ENCODE data around the gene MAML3. TPM values are rescaled to one million over a fixed set of nuclear protein-coding genes. Genes with fewer than 3 reads are reported as not detected.
A peak's percentile ranks its signal among the peaks of the same experiment; 100 is the strongest.

MAML3 gene
- polyA plus RNA-seq, 4 donors = 1.4 to 10.3 (median 3.4) TPM

- no peaks in the 10 kb centered on the region for H3K4me1 ChIP-seq (ENCODE audit: control insufficient read depth in 3 of 3, insufficient read depth in 2 of 3, low read depth in 1 of 3, low read length in 2 of 3)
- 71 to 78% (median 77%) methylated on average over 4 of the region's 4 CpGs for WGBS, 3 donors
- H3K4me3 ChIP-seq (ENCODE audit: low read depth in 1 of 3, low read length in 3 of 3) = no peak overlapping the region
- no peaks in the 10 kb centered on the region for H3K9me3 ChIP-seq (ENCODE audit: control insufficient read depth in 2 of 2, insufficient read depth in 1 of 2, low read depth in 1 of 2, low read length in 1 of 2)
- no peak overlapping the region for H3K27ac ChIP-seq (ENCODE audit: low read depth in 1 of 3, low read length in 2 of 3)
- DNase-seq (no peak), FAIRE-seq (no peak)
- peaks cover 0 to 2% (median 0%) of the 10 kb centered on the region in 3 donors for H3K27me3 ChIP-seq (ENCODE audit: control insufficient read depth in 3 of 3, insufficient read depth in 3 of 3, low read length in 3 of 3)
- H3K36me3 ChIP-seq (ENCODE audit: control insufficient read depth in 3 of 3, insufficient read depth in 2 of 3, low read depth in 1 of 3, low read length in 3 of 3) = no peaks in the 10 kb centered on the region
These were observed 37.4 kb downstream of the MAML3 start for GRCh38 chr4:140116442-140117104.

GRCh38 chr4:140115140-140115539 lies 38.8 kb downstream of the MAML3 start:
- Histone ChIP-seq H3K4me3 (ENCODE audit: low read depth in 1 of 3, low read length in 3 of 3) (no peak overlapping the region), H3K4me1 (ENCODE audit: control insufficient read depth in 3 of 3, insufficient read depth in 2 of 3, low read depth in 1 of 3, low read length in 2 of 3) (no peaks in the 10 kb centered on the region), H3K27me3 (ENCODE audit: control insufficient read depth in 3 of 3, insufficient read depth in 3 of 3, low read length in 3 of 3) (peaks cover 0 to 2% (median 0%) of the 10 kb centered on the region in 3 donors), H3K27ac (ENCODE audit: low read depth in 1 of 3, low read length in 2 of 3) (no peak overlapping the region), H3K36me3 (ENCODE audit: control insufficient read depth in 3 of 3, insufficient read depth in 2 of 3, low read depth in 1 of 3, low read length in 3 of 3) (no peaks in the 10 kb centered on the region), H3K9me3 (ENCODE audit: control insufficient read depth in 2 of 2, insufficient read depth in 1 of 2, low read depth in 1 of 2, low read length in 1 of 2) (no peaks in the 10 kb centered on the region)
- DNase-seq = no peak
- no peak for FAIRE-seq

- FAIRE-seq (no peak), DNase-seq (peak in 1 of 2 donors; percentile 40)
- Histone ChIP-seq H3K36me3 (ENCODE audit: control insufficient read depth in 3 of 3, insufficient read depth in 2 of 3, low read depth in 1 of 3, low read length in 3 of 3) (no peaks in the 10 kb centered on the region), H3K9me3 (ENCODE audit: control insufficient read depth in 2 of 2, insufficient read depth in 1 of 2, low read depth in 1 of 2, low read length in 1 of 2) (no peaks in the 10 kb centered on the region), H3K27me3 (ENCODE audit: control insufficient read depth in 3 of 3, insufficient read depth in 3 of 3, low read length in 3 of 3) (peaks cover 0 to 2% (median 0%) of the 10 kb centered on the region in 3 donors), H3K4me3 (ENCODE audit: low read depth in 1 of 3, low read length in 3 of 3) (no peak overlapping the region), H3K27ac (ENCODE audit: low read depth in 1 of 3, low read length in 2 of 3) (no peak overlapping the region), H3K4me1 (ENCODE audit: control insufficient read depth in 3 of 3, insufficient read depth in 2 of 3, low read depth in 1 of 3, low read length in 2 of 3) (no peaks in the 10 kb centered on the region)
- WGBS, 3 donors = 15 to 57% (median 26%) methylated on average over 2 of the region's 2 CpGs
These were observed 40.3 kb downstream of the MAML3 start for GRCh38 chr4:140113653-140114052.

GRCh38 chr4:140112576-140112975 lies 41.4 kb downstream of the MAML3 start:
- FAIRE-seq = no peak
- no peak overlapping the region for H3K4me3 ChIP-seq (ENCODE audit: low read depth in 1 of 3, low read length in 3 of 3)
- WGBS, 3 donors = 74 to 80% (median 76%) methylated on average over 2 of the region's 2 CpGs
- DNase-seq = no peak
- peaks cover 0 to 2% (median 0%) of the 10 kb centered on the region in 3 donors for H3K27me3 ChIP-seq (ENCODE audit: control insufficient read depth in 3 of 3, insufficient read depth in 3 of 3, low read length in 3 of 3)
- H3K36me3 ChIP-seq (ENCODE audit: control insufficient read depth in 3 of 3, insufficient read depth in 2 of 3, low read depth in 1 of 3, low read length in 3 of 3) = no peaks in the 10 kb centered on the region
- no peaks in the 10 kb centered on the region for H3K4me1 ChIP-seq (ENCODE audit: control insufficient read depth in 3 of 3, insufficient read depth in 2 of 3, low read depth in 1 of 3, low read length in 2 of 3)
- no peak overlapping the region for H3K27ac ChIP-seq (ENCODE audit: low read depth in 1 of 3, low read length in 2 of 3)
- H3K9me3 ChIP-seq (ENCODE audit: control insufficient read depth in 2 of 2, insufficient read depth in 1 of 2, low read depth in 1 of 2, low read length in 1 of 2) = no peaks in the 10 kb centered on the region

- H3K4me1 ChIP-seq (ENCODE audit: control insufficient read depth in 3 of 3, insufficient read depth in 2 of 3, low read depth in 1 of 3, low read length in 2 of 3) = no peaks in the 10 kb centered on the region
- FAIRE-seq = no peak
- H3K36me3 ChIP-seq (ENCODE audit: control insufficient read depth in 3 of 3, insufficient read depth in 2 of 3, low read depth in 1 of 3, low read length in 3 of 3) = no peaks in the 10 kb centered on the region
- H3K9me3 ChIP-seq (ENCODE audit: control insufficient read depth in 2 of 2, insufficient read depth in 1 of 2, low read depth in 1 of 2, low read length in 1 of 2) = no peaks in the 10 kb centered on the region
- peaks cover 0 to 2% (median 0%) of the 10 kb centered on the region in 3 donors for H3K27me3 ChIP-seq (ENCODE audit: control insufficient read depth in 3 of 3, insufficient read depth in 3 of 3, low read length in 3 of 3)
- no peak overlapping the region for H3K4me3 ChIP-seq (ENCODE audit: low read depth in 1 of 3, low read length in 3 of 3)
- no peak for DNase-seq
- no peak overlapping the region for H3K27ac ChIP-seq (ENCODE audit: low read depth in 1 of 3, low read length in 2 of 3)
- 97% methylated on average over 1 of the region's 1 CpG for WGBS, 3 donors
These were observed 42.7 kb downstream of the MAML3 start for GRCh38 chr4:140111256-140111655.

DNA sequence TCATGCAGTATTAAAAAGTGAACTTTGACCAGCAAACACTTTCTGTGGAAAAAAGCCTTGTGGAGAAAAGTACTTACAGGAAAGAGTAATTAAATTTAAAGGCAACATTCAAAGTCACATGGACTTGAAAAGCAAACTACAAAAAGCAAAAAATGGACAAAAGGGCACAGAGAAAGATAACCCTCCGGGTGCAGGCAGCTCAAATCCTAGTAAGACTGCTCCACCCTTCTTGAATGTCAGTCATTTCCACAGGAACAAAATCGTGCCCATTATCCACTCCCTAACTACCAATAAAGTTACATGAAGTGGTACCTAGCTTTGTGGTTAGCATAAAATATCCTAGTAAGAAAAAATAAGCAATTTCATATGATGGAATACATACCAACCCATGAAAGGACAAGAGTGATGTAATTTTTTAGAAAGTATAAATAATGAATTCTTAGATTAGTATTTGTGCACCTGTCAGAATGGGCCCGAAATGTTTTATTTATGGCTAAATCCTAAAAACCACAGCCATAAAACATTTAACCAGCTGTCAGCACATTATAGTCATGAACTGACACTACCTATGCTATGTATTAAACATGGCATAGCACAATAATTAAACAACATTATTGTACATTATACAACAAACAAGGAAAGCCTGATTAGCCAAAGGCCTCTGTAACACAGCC lies 43.3 kb downstream of the MAML3 start:
- H3K9me3 ChIP-seq (ENCODE audit: control insufficient read depth in 2 of 2, insufficient read depth in 1 of 2, low read depth in 1 of 2, low read length in 1 of 2) = no peaks in the 10 kb centered on the region
- peaks cover 0 to 2% (median 0%) of the 10 kb centered on the region in 3 donors for H3K27me3 ChIP-seq (ENCODE audit: control insufficient read depth in 3 of 3, insufficient read depth in 3 of 3, low read length in 3 of 3)
- DNase-seq (no peak), FAIRE-seq (no peak)
- WGBS, 3 donors = 41 to 68% (median 52%) methylated on average over 3 of the region's 3 CpGs
- no peak overlapping the region for H3K4me3 ChIP-seq (ENCODE audit: low read depth in 1 of 3, low read length in 3 of 3)
- H3K27ac ChIP-seq (ENCODE audit: low read depth in 1 of 3, low read length in 2 of 3) = no peak overlapping the region
- H3K4me1 ChIP-seq (ENCODE audit: control insufficient read depth in 3 of 3, insufficient read depth in 2 of 3, low read depth in 1 of 3, low read length in 2 of 3) = no peaks in the 10 kb centered on the region
- H3K36me3 ChIP-seq (ENCODE audit: control insufficient read depth in 3 of 3, insufficient read depth in 2 of 3, low read depth in 1 of 3, low read length in 3 of 3) = no peaks in the 10 kb centered on the region

DNA sequence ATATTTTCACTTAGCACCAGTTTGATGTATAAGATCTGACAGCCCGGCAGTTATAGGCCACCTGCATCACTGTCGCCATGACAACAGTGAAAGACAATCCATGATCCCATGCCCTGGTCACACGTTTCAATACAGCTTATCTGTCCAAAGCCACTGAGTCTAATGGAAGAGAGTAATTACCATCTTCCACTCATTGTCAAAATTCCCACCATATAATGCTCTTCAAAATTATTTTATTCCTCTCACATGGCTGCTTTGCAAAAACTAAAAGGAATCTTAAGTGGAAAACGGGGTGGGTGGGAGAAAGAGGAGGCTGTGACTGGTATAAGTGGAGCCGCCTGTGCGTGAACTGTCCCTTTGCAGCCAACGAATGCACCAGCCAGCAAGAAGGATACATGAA lies 44.2 kb downstream of the MAML3 start:
- DNase-seq (no peak), FAIRE-seq (no peak)
- Histone ChIP-seq H3K36me3 (ENCODE audit: control insufficient read depth in 3 of 3, insufficient read depth in 2 of 3, low read depth in 1 of 3, low read length in 3 of 3) (no peaks in the 10 kb centered on the region), H3K4me3 (ENCODE audit: low read depth in 1 of 3, low read length in 3 of 3) (no peak overlapping the region), H3K9me3 (ENCODE audit: control insufficient read depth in 2 of 2, insufficient read depth in 1 of 2, low read depth in 1 of 2, low read length in 1 of 2) (no peaks in the 10 kb centered on the region), H3K27me3 (ENCODE audit: control insufficient read depth in 3 of 3, insufficient read depth in 3 of 3, low read length in 3 of 3) (peaks cover 0 to 2% (median 0%) of the 10 kb centered on the region in 3 donors), H3K27ac (ENCODE audit: low read depth in 1 of 3, low read length in 2 of 3) (no peak overlapping the region), H3K4me1 (ENCODE audit: control insufficient read depth in 3 of 3, insufficient read depth in 2 of 3, low read depth in 1 of 3, low read length in 2 of 3) (no peaks in the 10 kb centered on the region)
- WGBS, 3 donors = 76 to 80% (median 78%) methylated on average over 7 of the region's 7 CpGs

DNA sequence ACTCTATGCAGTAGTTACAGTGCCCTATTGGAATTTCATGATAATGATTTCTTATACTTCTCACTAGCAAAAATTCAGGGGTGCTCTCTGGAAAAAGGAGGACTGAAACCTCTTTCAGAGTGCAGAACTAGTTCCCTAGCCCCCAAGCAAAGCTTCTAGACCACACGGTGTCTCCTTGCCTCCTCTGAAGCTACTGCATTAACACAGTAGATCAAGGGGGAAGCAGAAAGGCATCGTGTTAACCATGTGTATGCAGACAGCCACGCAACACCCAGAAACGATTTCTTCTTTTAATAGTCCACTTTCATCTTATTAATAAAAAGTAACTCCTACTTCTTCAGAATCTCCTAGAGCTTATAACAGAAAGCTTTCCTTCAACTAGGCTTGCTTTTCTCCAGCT lies 44.7 kb downstream of the MAML3 start:
- Histone ChIP-seq H3K27me3 (ENCODE audit: control insufficient read depth in 3 of 3, insufficient read depth in 3 of 3, low read length in 3 of 3) (peaks cover 0 to 2% (median 0%) of the 10 kb centered on the region in 3 donors), H3K36me3 (ENCODE audit: control insufficient read depth in 3 of 3, insufficient read depth in 2 of 3, low read depth in 1 of 3, low read length in 3 of 3) (no peaks in the 10 kb centered on the region), H3K9me3 (ENCODE audit: control insufficient read depth in 2 of 2, insufficient read depth in 1 of 2, low read depth in 1 of 2, low read length in 1 of 2) (no peaks in the 10 kb centered on the region), H3K4me1 (ENCODE audit: control insufficient read depth in 3 of 3, insufficient read depth in 2 of 3, low read depth in 1 of 3, low read length in 2 of 3) (no peaks in the 10 kb centered on the region), H3K4me3 (ENCODE audit: low read depth in 1 of 3, low read length in 3 of 3) (no peak overlapping the region), H3K27ac (ENCODE audit: low read depth in 1 of 3, low read length in 2 of 3) (no peak overlapping the region)
- DNase-seq (no peak), FAIRE-seq (no peak)
- WGBS, 3 donors = 68 to 85% (median 76%) methylated on average over 4 of the region's 4 CpGs
